Measurements from ENCODE around the gene WDR44.
"Not testable (repeated sequence)": the region's sequence is repeated elsewhere in the genome, so short reads cannot be mapped to it uniquely, and the experiment has no call there.

Gene WDR44

GRCh38 chrX:118480172-118480571, 134.3 kb downstream of the WDR44 start:
- H3K4me1 ChIP-seq (ENCODE audit: control insufficient read depth, insufficient read depth, low read length) = no peaks in the 10 kb centered on the region
- no peak overlapping the region for H3K27ac ChIP-seq (ENCODE audit: low read length)
- H3K4me3 ChIP-seq (ENCODE audit: low read length) = no peak overlapping the region
- H3K36me3 ChIP-seq (ENCODE audit: control insufficient read depth, insufficient read depth, low read length) = no peaks in the 10 kb centered on the region
- H3K9me3 ChIP-seq (ENCODE audit: control insufficient read depth, insufficient read depth, low read length) = no peaks in the 10 kb centered on the region
- no CpG with 5 or more reads among the region's 1 CpG for WGBS (ENCODE audit: insufficient coverage, insufficient read length)
- H3K27me3 ChIP-seq (ENCODE audit: control insufficient read depth, insufficient read depth, low read length) = no peaks in the 10 kb centered on the region
- DNase-seq (ENCODE audit: low read depth, low spot score) = no peak

- H3K4me3 ChIP-seq (ENCODE audit: low read length); DNase-seq (ENCODE audit: low read depth, low spot score); H3K9me3 ChIP-seq (ENCODE audit: control insufficient read depth, insufficient read depth, low read length); H3K36me3 ChIP-seq (ENCODE audit: control insufficient read depth, insufficient read depth, low read length); H3K27me3 ChIP-seq (ENCODE audit: control insufficient read depth, insufficient read depth, low read length); H3K27ac ChIP-seq (ENCODE audit: low read length); H3K4me1 ChIP-seq (ENCODE audit: control insufficient read depth, insufficient read depth, low read length): not testable (repeated sequence)
- WGBS (ENCODE audit: insufficient coverage, insufficient read length) = no CpG with 5 or more reads among the region's 4 CpGs
Observed at GRCh38 chrX:118482384-118482783, 136.5 kb downstream of the WDR44 start.

DNA sequence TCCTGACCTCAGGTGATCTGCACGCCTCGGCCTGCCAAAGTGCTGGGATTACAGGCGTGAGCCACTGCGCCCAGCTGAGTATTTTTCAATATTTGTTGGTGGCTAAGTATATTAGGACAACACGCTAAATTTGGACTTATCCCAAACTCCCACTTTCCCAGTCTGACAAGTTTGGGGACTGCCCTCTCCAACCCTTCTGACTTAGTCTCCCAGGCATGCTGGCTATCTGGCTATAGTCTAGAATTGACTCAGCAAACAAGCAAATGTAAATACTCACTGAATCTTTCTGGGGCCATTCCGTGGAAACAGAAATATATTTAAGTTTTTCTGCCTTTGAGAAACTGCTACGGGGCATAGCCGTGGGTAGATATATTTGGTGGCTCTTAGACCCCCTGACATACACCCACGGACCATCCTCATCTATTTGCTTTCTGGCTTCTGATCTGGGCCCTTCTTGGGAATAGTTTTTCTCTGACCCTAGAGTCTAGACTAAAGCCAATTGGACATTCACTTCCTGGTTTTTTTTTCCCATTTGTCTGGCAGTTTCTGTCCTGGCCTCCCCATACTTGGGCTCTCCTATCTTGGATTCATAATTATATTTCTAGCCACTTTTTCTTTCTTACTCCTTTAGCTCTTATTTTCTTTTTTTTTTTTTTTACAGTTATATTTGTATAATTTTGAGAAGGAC, 138.5 kb downstream of the WDR44 start:
- H3K27me3 ChIP-seq (ENCODE audit: control insufficient read depth, insufficient read depth, low read length) = no peaks in the 10 kb centered on the region
- H3K36me3 ChIP-seq (ENCODE audit: control insufficient read depth, insufficient read depth, low read length) = no peaks in the 10 kb centered on the region
- no CpG with 5 or more reads among the region's 9 CpGs for WGBS (ENCODE audit: insufficient coverage, insufficient read length)
- no peak overlapping the region for H3K4me3 ChIP-seq (ENCODE audit: low read length)
- no peak overlapping the region for H3K27ac ChIP-seq (ENCODE audit: low read length)
- DNase-seq (ENCODE audit: low read depth, low spot score) = no peak
- H3K4me1 ChIP-seq (ENCODE audit: control insufficient read depth, insufficient read depth, low read length) = no peaks in the 10 kb centered on the region
- H3K9me3 ChIP-seq (ENCODE audit: control insufficient read depth, insufficient read depth, low read length) = no peaks in the 10 kb centered on the region

GRCh38 chrX:118486693-118487092, 140.8 kb downstream of the WDR44 start:
- H3K9me3 ChIP-seq (ENCODE audit: control insufficient read depth, insufficient read depth, low read length); H3K27me3 ChIP-seq (ENCODE audit: control insufficient read depth, insufficient read depth, low read length); H3K27ac ChIP-seq (ENCODE audit: low read length); H3K4me3 ChIP-seq (ENCODE audit: low read length); DNase-seq (ENCODE audit: low read depth, low spot score); H3K4me1 ChIP-seq (ENCODE audit: control insufficient read depth, insufficient read depth, low read length); H3K36me3 ChIP-seq (ENCODE audit: control insufficient read depth, insufficient read depth, low read length): not testable (repeated sequence)
- no CpG with 5 or more reads among the region's 1 CpG for WGBS (ENCODE audit: insufficient coverage, insufficient read length)

GRCh38 chrX:118493016-118493415, 147.1 kb downstream of the WDR44 start:
- Histone ChIP-seq H3K4me1 (ENCODE audit: control insufficient read depth, insufficient read depth, low read length) (no peaks in the 10 kb centered on the region), H3K9me3 (ENCODE audit: control insufficient read depth, insufficient read depth, low read length) (no peaks in the 10 kb centered on the region), H3K4me3 (ENCODE audit: low read length) (no peak overlapping the region), H3K36me3 (ENCODE audit: control insufficient read depth, insufficient read depth, low read length) (no peaks in the 10 kb centered on the region), H3K27ac (ENCODE audit: low read length) (no peak overlapping the region), H3K27me3 (ENCODE audit: control insufficient read depth, insufficient read depth, low read length) (peaks cover 4% of the 10 kb centered on the region)
- WGBS (ENCODE audit: insufficient coverage, insufficient read length) = no CpG with 5 or more reads among the region's 3 CpGs
- DNase-seq (ENCODE audit: low read depth, low spot score) = no peak

GRCh38 chrX:118493653-118494297, 147.9 kb downstream of the WDR44 start:
- H3K4me3 ChIP-seq (ENCODE audit: low read length) = no peak overlapping the region
- no peaks in the 10 kb centered on the region for H3K4me1 ChIP-seq (ENCODE audit: control insufficient read depth, insufficient read depth, low read length)
- no peaks in the 10 kb centered on the region for H3K9me3 ChIP-seq (ENCODE audit: control insufficient read depth, insufficient read depth, low read length)
- H3K36me3 ChIP-seq (ENCODE audit: control insufficient read depth, insufficient read depth, low read length) = no peaks in the 10 kb centered on the region
- WGBS (ENCODE audit: insufficient coverage, insufficient read length) = no CpG with 5 or more reads among the region's 3 CpGs
- DNase-seq (ENCODE audit: low read depth, low spot score) = no peak
- H3K27ac ChIP-seq (ENCODE audit: low read length) = no peak overlapping the region
- peaks cover 4% of the 10 kb centered on the region for H3K27me3 ChIP-seq (ENCODE audit: control insufficient read depth, insufficient read depth, low read length)

DNA sequence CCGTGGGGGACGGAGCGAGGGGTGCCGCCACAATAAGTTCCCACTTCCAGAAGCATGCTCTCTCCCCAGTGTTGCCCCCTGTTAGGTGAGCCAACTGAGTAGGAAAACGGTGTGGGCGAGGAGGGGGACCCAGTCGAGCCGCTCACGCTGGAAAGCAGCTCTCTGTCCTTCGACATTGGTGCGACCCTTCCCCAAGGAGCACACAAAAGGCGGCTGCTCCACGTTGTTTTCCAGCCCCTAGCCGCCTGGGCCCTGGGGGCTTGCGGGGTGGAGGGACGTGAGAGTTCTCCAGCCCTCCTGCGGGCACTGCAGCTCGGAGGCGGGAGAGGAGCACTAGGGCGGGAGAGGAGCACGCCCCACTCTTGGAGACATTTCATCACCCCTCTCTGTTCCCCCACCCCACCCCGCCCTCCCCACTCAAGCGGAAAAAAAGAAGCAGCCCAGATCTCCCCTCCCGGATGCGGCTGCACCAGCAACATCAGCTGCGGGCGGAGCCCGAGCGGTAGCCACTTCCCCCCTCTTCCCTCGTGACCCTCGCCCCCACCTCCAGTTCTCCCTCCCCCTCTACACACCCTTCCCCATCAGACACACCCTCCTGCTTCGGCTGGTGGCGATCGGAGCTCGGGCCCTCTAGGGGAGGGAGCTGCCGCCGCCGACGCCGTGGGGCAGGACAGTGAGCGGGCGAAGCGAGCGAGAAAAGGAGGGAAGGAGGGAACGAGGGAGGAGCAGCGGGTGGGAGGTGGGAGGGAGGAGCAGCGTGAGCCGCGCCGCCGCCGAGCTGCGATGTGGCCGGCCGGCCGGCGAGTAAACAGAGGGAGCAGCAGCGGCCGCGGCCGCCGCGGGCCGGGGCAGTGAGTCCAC, 149.4 kb downstream of the WDR44 start, which contains the start of gene DOCK11:
Gene DOCK11, plus strand, starts transcription at position 755 of the 861 bp plus-strand sequence. CDS start 157 bp downstream, outside the sequence.
- DNase-seq (ENCODE audit: low read depth, low spot score) = peak; percentile 37
- WGBS (ENCODE audit: insufficient coverage, insufficient read length) = no CpG with 5 or more reads among the region's 64 CpGs
- Histone ChIP-seq H3K4me1 (ENCODE audit: control insufficient read depth, insufficient read depth, low read length) (no peaks in the 10 kb centered on the region), H3K27me3 (ENCODE audit: control insufficient read depth, insufficient read depth, low read length) (peaks cover 4% of the 10 kb centered on the region), H3K36me3 (ENCODE audit: control insufficient read depth, insufficient read depth, low read length) (no peaks in the 10 kb centered on the region), H3K9me3 (ENCODE audit: control insufficient read depth, insufficient read depth, low read length) (no peaks in the 10 kb centered on the region), H3K4me3 (ENCODE audit: low read length) (peak within 1 kb of the TSS; percentile 86), H3K27ac (ENCODE audit: low read length) (no peak within 1 kb of the TSS)

DNA sequence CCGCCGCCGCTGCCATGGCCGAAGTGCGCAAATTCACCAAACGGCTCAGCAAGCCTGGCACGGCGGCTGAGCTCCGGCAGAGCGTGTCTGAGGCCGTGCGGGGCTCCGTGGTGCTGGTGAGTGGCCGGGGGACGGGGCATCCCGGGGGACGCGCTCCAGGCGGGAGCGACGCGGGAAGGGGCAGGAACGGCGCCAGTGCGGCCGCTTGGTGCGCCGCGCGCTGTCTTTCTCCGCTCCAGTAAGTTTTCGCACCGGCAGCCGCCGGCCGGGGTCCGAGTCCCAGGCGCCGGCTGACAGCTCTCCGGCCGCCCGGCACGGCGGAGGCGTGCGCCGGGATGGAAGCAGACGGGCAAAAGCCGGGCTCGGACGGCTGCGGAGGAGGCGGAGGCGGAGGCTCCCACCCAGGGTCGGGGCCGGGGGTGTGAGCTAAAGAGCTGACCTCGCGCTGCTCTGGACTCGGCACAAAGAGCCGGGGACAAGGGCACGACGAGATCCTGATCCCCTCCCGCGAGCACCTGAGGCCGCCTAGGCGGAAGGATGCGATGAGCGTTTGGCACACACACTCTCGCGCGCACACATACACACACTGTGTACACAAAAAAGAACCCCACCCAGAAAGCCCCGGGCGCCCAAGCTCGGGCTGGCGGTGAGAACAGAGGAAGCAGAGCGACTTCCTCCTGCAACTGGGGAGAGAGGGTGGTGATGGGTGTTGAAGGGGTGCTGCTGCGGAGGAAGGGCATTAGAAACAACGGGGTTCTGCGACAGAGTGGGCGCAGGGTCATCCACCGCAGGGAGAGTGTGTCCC, 150.3 kb downstream of the WDR44 start:
- Histone ChIP-seq H3K36me3 (ENCODE audit: control insufficient read depth, insufficient read depth, low read length) (no peaks in the 10 kb centered on the region), H3K27ac (ENCODE audit: low read length) (no peak overlapping the region), H3K4me1 (ENCODE audit: control insufficient read depth, insufficient read depth, low read length) (no peaks in the 10 kb centered on the region), H3K9me3 (ENCODE audit: control insufficient read depth, insufficient read depth, low read length) (no peaks in the 10 kb centered on the region), H3K27me3 (ENCODE audit: control insufficient read depth, insufficient read depth, low read length) (peaks cover 4% of the 10 kb centered on the region), H3K4me3 (ENCODE audit: low read length) (peak overlapping the region; percentile 86)
- WGBS (ENCODE audit: insufficient coverage, insufficient read length) = no CpG with 5 or more reads among the region's 81 CpGs
- DNase-seq (ENCODE audit: low read depth, low spot score) = no peak

DNA sequence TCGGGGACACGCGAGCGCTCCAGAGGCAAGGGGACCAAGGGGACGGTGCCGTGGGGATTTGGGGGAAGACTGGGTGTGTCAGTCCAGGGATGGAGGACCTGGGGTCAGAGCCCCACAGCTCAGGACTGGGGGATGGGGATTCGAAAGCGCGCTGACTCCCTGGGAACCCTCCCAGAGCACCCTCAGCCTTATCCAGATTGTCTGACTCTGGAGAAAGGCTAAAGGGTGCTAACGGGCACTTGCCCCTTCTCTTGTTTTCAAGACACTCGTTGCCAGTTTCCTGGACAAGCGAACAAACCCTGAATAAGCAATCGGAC, 150.8 kb downstream of the WDR44 start:
- peaks cover 4% of the 10 kb centered on the region for H3K27me3 ChIP-seq (ENCODE audit: control insufficient read depth, insufficient read depth, low read length)
- H3K4me1 ChIP-seq (ENCODE audit: control insufficient read depth, insufficient read depth, low read length) = no peaks in the 10 kb centered on the region
- H3K4me3 ChIP-seq (ENCODE audit: low read length) = peak overlapping the region; percentile 86; the same call in 1 of the 2 replicates
- no peak for DNase-seq (ENCODE audit: low read depth, low spot score)
- H3K36me3 ChIP-seq (ENCODE audit: control insufficient read depth, insufficient read depth, low read length) = no peaks in the 10 kb centered on the region
- H3K9me3 ChIP-seq (ENCODE audit: control insufficient read depth, insufficient read depth, low read length) = no peaks in the 10 kb centered on the region
- H3K27ac ChIP-seq (ENCODE audit: low read length) = no peak overlapping the region
- WGBS (ENCODE audit: insufficient coverage, insufficient read length) = no CpG with 5 or more reads among the region's 13 CpGs
